HuH-7.5 (cell line): ENCODE data around the gene SKI.
"Not testable (repeated sequence)": the region's sequence is repeated elsewhere in the genome, so short reads cannot be mapped to it uniquely, and the experiment has no call there.

Experiments
- DNase-seq: peaks from one replicate; pipeline ENCODE4 v3.0.0; 2011; ENCODE audit warnings: low spot score

Gene SKI

GRCh38 chr1:2292725-2293450 is 64.8 kb downstream of the SKI start:
- no peak for DNase-seq

- no peak for DNase-seq
These were observed 66.1 kb downstream of the SKI start for GRCh38 chr1:2294033-2294724.

DNA sequence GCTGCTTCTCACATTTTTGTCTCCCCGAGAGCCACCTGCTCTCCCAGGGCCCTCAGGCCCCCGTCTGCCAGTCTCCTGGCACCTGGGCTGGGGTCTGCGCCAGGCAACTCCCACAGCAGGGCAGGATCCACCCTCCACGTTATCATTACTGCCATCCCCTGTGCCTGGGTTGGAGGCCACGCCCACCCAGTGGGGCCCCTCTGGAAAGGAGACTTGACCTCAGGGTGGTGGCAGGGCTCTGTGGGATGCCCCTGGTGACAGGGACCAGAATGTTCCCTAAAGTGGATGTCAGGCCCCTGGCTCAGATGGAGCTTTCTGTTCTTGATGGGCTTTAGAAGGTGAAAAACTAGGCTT is 66.6 kb downstream of the SKI start:
- DNase-seq = no peak

- no peak for DNase-seq
These were observed 67.4 kb downstream of the SKI start for GRCh38 chr1:2295526-2295925.

GRCh38 chr1:2296211-2296610 is 68.1 kb downstream of the SKI start:
- DNase-seq = not testable (repeated sequence)

DNA sequence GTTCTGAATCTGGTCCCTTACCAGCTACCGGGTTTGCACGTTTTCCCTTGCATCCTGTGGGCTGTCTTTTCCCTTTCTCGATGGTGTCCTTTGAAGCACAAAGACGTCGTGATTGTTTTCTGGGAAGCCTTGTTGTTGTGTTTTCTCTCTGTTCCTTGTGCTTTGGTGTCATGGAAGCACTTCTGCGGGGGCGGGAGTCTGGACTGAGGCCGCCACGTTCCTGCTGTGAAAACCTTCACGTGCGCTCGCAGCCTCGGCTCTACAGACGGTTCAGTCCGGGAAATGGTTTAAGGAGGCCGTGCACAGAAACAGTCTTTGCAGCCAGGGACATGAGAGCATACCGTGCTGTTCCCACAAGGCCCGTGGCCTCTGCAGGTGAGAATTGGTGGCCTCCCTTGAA is 68.5 kb downstream of the SKI start:
- no peak for DNase-seq

DNA sequence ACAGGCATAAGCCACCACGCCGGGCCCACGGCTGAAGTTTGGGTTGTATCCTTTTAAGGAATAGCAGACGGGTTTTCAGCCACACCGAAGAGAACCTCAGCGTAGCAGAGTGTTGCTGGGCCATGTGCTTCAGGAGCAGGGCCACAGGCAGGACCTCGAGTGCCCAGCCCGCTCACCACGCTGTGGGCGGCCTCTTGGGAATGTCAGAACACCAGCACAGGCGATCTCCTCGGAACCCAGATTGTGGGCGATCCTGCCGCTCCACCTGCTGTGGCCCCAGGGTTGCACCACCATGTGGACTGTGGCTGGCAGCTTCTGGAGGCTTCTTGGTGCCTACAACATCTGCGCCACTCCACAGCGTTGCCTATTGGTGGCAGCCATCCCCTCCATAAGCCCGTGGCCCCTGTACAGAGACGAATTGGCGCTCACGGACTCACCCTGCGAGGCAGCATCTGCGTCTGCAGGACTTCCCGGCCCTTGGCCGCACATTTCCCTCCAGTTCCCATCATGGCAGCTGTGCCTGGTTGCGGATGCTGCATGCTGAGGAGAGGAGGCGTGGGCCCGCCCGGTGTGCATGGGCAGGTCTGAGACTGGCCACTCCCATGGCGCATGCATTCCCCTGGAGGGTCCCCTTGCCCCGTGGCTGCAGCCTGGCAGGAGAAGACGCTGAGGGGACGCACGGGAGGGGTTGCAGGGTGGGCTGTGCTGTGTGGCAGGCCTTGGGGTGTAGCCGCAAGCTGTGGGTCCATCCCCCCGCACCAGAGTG is 69.3 kb downstream of the SKI start:
- no peak for DNase-seq

DNA sequence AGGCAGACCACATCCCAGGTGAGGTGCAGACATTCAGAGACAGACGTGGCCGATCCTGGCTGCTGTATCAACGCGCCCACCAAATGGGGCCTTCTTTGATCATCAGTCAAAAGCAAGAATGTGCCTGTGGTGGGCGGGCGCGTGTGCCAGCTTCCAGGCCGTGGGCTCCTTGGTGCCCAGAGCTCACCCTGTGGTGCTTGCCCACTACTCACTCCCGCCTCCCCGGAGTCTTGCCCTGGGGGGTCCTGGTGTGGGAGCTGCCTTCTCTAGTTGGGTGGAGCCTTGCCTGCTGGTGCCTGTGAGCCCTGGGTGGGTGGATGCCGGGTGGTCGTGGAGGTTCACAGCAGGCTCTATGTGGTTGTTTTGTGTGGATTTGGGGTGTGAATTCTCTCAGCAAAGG is 70.6 kb downstream of the SKI start:
- DNase-seq = no peak

GRCh38 chr1:2299131-2299627 is 71.1 kb downstream of the SKI start:
- no peak for DNase-seq

GRCh38 chr1:2300004-2300771 is 72.1 kb downstream of the SKI start:
- DNase-seq = no peak

GRCh38 chr1:2300851-2301606 is 72.9 kb downstream of the SKI start:
- DNase-seq = no peak

- no peak for DNase-seq
These were observed 73.6 kb downstream of the SKI start for GRCh38 chr1:2301607-2302291.

GRCh38 chr1:2302292-2302925 is 74.3 kb downstream of the SKI start:
- DNase-seq = no peak

- no peak for DNase-seq
These were observed 75.1 kb downstream of the SKI start for GRCh38 chr1:2303016-2303775.

DNA sequence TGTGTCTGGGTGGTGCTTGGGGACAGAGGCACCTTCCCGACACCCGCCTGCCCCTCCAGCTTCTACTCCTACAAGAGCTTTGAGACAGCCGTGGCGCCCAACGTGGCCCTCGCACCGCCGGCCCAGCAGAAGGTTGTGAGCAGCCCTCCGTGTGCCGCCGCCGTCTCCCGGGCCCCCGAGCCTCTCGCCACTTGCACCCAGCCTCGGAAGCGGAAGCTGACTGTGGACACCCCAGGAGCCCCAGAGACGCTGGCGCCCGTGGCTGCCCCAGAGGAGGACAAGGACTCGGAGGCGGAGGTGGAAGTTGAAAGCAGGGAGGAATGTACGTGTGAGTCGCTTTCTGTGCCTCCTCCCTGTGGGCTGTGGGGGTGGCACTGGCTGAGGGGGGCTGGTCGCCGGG is 75.7 kb downstream of the SKI start:
- DNase-seq = no peak

GRCh38 chr1:2304282-2304681 is 76.2 kb downstream of the SKI start:
- DNase-seq = no peak

DNA sequence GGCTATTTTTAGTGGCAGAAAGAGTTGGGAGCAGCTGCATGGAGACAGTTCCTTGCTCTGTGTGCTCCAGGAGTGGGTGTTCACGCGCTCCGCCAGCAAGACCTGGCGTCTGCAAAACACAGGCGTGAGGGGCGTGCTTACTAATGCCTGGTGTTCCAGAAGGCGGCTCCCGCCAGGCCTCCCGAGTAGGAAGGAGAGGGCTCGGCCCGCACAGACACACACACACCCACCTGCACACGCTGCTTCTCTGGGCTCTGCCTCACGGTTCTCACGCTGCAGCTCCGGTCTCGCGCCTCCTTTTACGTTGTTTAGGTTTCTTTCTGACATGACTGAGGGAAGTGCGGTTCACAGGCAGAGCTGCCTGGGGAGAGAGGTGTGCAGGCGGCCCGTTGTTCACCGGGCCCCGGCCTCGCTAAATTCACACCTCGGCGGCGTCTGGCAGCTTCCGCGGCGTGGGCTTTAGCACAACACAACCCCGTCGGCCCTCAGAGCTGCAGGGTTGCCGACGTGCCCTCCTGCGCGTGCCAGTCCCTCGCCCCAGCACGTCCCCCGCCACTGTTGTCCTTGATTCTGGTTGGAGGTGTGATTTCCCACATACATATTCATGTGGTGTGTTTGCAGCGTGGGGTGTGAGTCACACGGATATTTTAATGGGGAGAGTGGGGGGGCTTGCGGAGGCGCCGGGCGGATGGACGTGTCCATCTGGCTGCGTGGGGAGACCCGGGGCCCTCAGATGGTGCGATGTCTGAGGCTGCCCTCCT is 77.0 kb downstream of the SKI start:
- no peak for DNase-seq

DNA sequence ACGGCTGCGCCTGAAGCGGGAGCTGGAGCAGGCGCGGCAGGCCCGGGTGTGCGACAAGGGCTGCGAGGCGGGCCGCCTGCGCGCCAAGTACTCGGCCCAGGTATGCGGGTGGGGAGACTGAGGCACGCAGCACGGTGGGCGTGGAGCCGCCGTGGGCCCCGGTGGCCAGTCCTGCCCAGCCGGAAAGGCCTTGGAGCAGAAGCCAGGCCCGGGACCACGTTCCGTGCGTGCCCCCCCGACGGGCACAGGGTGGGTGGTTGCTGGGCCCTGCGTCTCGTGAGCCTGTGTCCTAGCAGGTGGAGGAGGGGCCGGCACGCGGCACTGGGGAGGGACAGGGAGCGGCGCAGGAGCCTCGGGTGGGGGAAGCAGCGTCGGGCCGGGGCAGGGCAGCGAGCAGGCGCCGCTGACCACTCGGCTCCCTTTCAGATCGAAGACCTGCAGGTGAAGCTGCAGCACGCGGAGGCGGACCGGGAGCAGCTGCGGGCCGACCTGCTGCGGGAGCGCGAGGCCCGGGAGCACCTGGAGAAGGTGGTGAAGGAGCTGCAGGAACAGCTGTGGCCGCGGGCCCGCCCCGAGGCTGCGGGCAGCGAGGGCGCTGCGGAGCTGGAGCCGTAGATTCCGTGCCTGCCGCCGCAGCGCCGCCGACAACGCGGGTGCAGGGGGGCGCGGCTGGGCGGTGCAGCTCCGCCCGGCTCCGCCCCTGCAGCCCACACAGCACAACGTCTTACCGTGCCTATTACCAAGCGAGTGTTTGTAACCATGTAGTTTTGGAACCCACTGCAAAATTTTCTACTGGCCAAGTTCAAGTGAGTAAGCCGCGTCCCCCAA is 78.2 kb downstream of the SKI start:
- DNase-seq = no peak
